Uterus (tissue), 2 donors: ENCODE data around the gene OLIG1.

Experiments used
- POLR2A ChIP-seq, 2 donors: fragments of 450-650 bp; IDR thresholded peaks; one replicate each; pipeline ENCODE4 v1.6.1; 2016; ENCODE audit warnings: antibody characterized with exemption in 2 of 2, mild to moderate bottlenecking in 1 of 2, moderate library complexity in 1 of 2
- TF ChIP-seq, protein P1 (sequence below), 4 experiments: fragments of 200-600 bp in 2 of 4; fragments of 450-650 bp in 2 of 4; sonication (generic) in 2 of 4; IDR thresholded peaks; one replicate each; pipeline ENCODE4 v1.5.1; 2016 to 2019; ENCODE audit warnings: antibody characterized with exemption in 4 of 4, mild to moderate bottlenecking in 2 of 4, moderate library complexity in 1 of 4

DNA sequence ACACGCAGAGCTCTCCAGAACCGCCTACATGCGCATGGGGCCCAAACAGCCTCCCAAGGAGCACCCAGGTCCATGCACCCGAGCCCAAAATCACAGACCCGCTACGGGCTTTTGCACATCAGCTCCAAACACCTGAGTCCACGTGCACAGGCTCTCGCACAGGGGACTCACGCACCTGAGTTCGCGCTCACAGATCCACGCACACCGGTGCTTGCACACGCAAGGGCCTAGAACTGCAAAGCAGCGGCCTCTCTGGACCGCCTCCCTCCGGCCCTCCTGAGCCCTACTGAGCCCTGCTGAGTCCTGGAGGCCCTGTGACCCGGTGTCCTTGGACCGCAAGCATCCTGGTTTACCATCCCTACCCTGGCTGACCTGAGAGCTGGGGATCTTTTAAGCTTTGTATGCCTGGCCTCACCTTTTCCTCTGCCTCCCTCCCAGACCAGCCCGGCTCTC lies 36.0 kb upstream of the OLIG1 start:
- TF ChIP-seq, protein P1, sequence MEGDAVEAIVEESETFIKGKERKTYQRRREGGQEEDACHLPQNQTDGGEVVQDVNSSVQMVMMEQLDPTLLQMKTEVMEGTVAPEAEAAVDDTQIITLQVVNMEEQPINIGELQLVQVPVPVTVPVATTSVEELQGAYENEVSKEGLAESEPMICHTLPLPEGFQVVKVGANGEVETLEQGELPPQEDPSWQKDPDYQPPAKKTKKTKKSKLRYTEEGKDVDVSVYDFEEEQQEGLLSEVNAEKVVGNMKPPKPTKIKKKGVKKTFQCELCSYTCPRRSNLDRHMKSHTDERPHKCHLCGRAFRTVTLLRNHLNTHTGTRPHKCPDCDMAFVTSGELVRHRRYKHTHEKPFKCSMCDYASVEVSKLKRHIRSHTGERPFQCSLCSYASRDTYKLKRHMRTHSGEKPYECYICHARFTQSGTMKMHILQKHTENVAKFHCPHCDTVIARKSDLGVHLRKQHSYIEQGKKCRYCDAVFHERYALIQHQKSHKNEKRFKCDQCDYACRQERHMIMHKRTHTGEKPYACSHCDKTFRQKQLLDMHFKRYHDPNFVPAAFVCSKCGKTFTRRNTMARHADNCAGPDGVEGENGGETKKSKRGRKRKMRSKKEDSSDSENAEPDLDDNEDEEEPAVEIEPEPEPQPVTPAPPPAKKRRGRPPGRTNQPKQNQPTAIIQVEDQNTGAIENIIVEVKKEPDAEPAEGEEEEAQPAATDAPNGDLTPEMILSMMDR (IDR thresholded peaks at IDR 0.05) = no peak
- no peak for TF ChIP-seq POLR2A (IDR thresholded peaks at IDR 0.05)
